ENCODE data around the gene CFAP299. TPM values are rescaled to one million over a fixed set of nuclear protein-coding genes. Genes with fewer than 3 reads are reported as not detected.

Gene CFAP299
- total and polyA plus RNA-seq, 2 of the 8 experiments (the other 6 are each of a cell fraction or from before 2014, with no cell fraction given): not detected

DNA sequence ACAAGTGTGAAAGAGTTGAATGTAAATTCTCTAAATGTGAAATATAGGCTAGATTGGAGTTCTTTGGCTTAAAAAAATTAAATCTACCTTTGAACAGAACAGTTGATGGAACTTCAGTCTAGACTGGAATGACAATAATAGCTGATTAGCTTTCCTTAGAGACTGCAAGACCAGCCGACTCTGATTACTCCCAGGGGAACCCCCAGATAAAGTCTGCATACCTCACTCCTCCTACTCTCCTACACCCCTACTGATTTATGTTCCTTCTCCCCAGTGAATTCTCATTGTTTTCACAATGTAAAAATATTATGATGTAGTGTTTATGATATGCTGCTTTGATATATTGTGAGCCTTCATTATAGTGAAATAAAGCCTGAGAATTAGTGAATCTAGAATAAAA lies 241.3 kb downstream of the CFAP299 start:
- no peaks in the 10 kb centered on the region for H3K4me1 ChIP-seq (replicated peaks in 1 of 4; ENCODE audit: control insufficient read depth in 3 of 4, insufficient read depth in 4 of 4, low read length in 3 of 4)
- H4K20me1 ChIP-seq (replicated peaks in 1 of 2; ENCODE audit: control insufficient read depth in 1 of 2, insufficient read depth in 2 of 2, low read length in 2 of 2): no peaks in the 10 kb centered on the region
- FAIRE-seq (no peak), DNase-seq (ENCODE audit: low read depth in 1 of 2, low spot score in 2 of 2) (no peak)
- H2BK20ac ChIP-seq (ENCODE audit: low read length): no peak overlapping the region
- H3K4me2 ChIP-seq (ENCODE audit: insufficient read depth in 1 of 2, low read depth in 2 of 2, low read length in 2 of 2): no peak overlapping the region
- WGBS, 2 experiments (ENCODE audit: extremely low coverage in 1 of 2, insufficient coverage in 1 of 2, insufficient read length in 1 of 2, insufficient replicate concordance in 2 of 2, low coverage in 1 of 2, low lambda C conversion rate in 2 of 2, missing lambda C conversion rate in 1 of 2): 100% methylated on average over 1 of the region's 1 CpG; no CpG with 5 or more reads in 1 of the 2 experiments
- no peaks in the 10 kb centered on the region for H3K79me2 ChIP-seq (ENCODE audit: control insufficient read depth in 1 of 2, insufficient read depth in 2 of 2, low read length in 2 of 2)
- H4K8ac ChIP-seq (ENCODE audit: extremely low read depth, insufficient read depth, low read length): no peak overlapping the region
- no peak overlapping the region for H3K23ac ChIP-seq (ENCODE audit: insufficient read length)
- H3K9me3 ChIP-seq (ENCODE audit: insufficient read depth in 2 of 2, low read depth in 1 of 2, low read length in 1 of 2): no peaks in the 10 kb centered on the region
- no peaks in the 10 kb centered on the region for H3K27me3 ChIP-seq (replicated peaks in 1 of 4; ENCODE audit: control insufficient read depth in 3 of 4, extremely low read depth in 1 of 4, insufficient read depth in 3 of 4, low read length in 3 of 4)
- H2AFZ ChIP-seq (ENCODE audit: low read length): no peak overlapping the region
- H2BK12ac ChIP-seq (ENCODE audit: low read depth, low read length): no peak overlapping the region
- CTCF ChIA-PET (ENCODE audit: partially characterized antibody): interaction anchor here (1.4 kb wide), 1 partner anchor 10 kb away, joined by 3 read pairs; no protein-coding TSS in a partner anchor
- no peaks in the 10 kb centered on the region for H3K79me1 ChIP-seq (ENCODE audit: low read depth, low read length)
- H3K23me2 ChIP-seq (ENCODE audit: low read depth, low read length): no peaks in the 10 kb centered on the region
- no peak overlapping the region for H2BK5ac ChIP-seq (ENCODE audit: low read depth, low read length)
- H3K56ac ChIP-seq (replicated peaks; ENCODE audit: insufficient read length, low read depth, low read length): no peak overlapping the region
- no peak overlapping the region for H4K91ac ChIP-seq (replicated peaks; ENCODE audit: insufficient read length, low read length)
- H2BK120ac ChIP-seq (replicated peaks; ENCODE audit: low read depth, low read length): no peak overlapping the region
- no peak overlapping the region for H3K27ac ChIP-seq (ENCODE audit: low read depth, low read length)
- H2BK15ac ChIP-seq (ENCODE audit: low read length): no peak overlapping the region
- H3K18ac ChIP-seq (ENCODE audit: extremely low read depth, low read length): no peak overlapping the region
- no peak overlapping the region for H3K4me3 ChIP-seq (ENCODE audit: extremely low read depth in 1 of 4, insufficient read depth in 2 of 4, low read depth in 3 of 4, low read length in 4 of 4)
- no peak overlapping the region for H3K14ac ChIP-seq (ENCODE audit: insufficient read length)
- H3K9ac ChIP-seq (replicated peaks in 1 of 4; ENCODE audit: extremely low read depth in 1 of 4, low read depth in 3 of 4, low read length in 3 of 4): no peak overlapping the region
- POLR2A ChIA-PET (ENCODE audit: partially characterized antibody): no interaction called here
- H3K36me3 ChIP-seq (ENCODE audit: control insufficient read depth in 2 of 4, insufficient read depth in 4 of 4, low read length in 3 of 4): no peaks in the 10 kb centered on the region
- no peak overlapping the region for H4K5ac ChIP-seq (ENCODE audit: insufficient read length, low read depth, low read length)
- H3K4ac ChIP-seq (replicated peaks; ENCODE audit: insufficient read length, low read depth, low read length): no peak overlapping the region
- no peak overlapping the region for H2AK5ac ChIP-seq (ENCODE audit: low read depth, low read length)
- TF ChIP-seq MAFK (IDR thresholded peaks at IDR 0.05; ENCODE audit: low read depth, low read length) (no peak), SAP30 (IDR thresholded peaks at IDR 0.05; ENCODE audit: insufficient read depth, insufficient replicate concordance, low read length) (no peak), KDM4A (IDR thresholded peaks at IDR 0.05; ENCODE audit: low read depth, low read length, severe bottlenecking) (no peak), ZNF274 (IDR thresholded peaks at IDR 0.05; ENCODE audit: borderline replicate concordance, extremely low read depth, low read length) (no peak), SIN3A (conservative IDR thresholded peaks at IDR 0.05 in 1 of 2, IDR thresholded peaks at IDR 0.05 in 1 of 2; ENCODE audit: low read depth in 1 of 2, low read length in 2 of 2) (no peak), GABPA (IDR thresholded peaks at IDR 0.05; ENCODE audit: borderline replicate concordance, insufficient read depth, low read length) (no peak), TEAD4 (IDR thresholded peaks at IDR 0.05; ENCODE audit: low read depth, low read length) (no peak), HDAC2 (IDR thresholded peaks at IDR 0.05; ENCODE audit: borderline replicate concordance in 1 of 2, low read depth in 2 of 2, low read length in 2 of 2) (no peak), SP1 (IDR thresholded peaks at IDR 0.05; ENCODE audit: low read depth, low read length) (no peak), BACH1 (IDR thresholded peaks at IDR 0.05; ENCODE audit: low read length) (no peak), RNF2 (IDR thresholded peaks at IDR 0.05; ENCODE audit: borderline replicate concordance, low read depth, low read length, missing control alignments, poor library complexity, severe bottlenecking) (no peak), TCF12 (IDR thresholded peaks at IDR 0.05; ENCODE audit: low read depth, low read length) (no peak), HDAC6 (IDR thresholded peaks at IDR 0.05; ENCODE audit: low read depth, low read length) (no peak)
- TF ChIP-seq, protein P1, sequence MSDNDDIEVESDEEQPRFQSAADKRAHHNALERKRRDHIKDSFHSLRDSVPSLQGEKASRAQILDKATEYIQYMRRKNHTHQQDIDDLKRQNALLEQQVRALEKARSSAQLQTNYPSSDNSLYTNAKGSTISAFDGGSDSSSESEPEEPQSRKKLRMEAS (IDR thresholded peaks at IDR 0.05): no peak
